Fibroblast of the aortic adventitia (primary cell): ENCODE measurements around the gene PP2D1. TPM values are rescaled to one million over a fixed set of nuclear protein-coding genes. Genes with fewer than 3 reads are reported as not detected.
"Not testable (repeated sequence)": the region's sequence is repeated elsewhere in the genome, so short reads cannot be mapped to it uniquely, and the experiment has no call there.

Experiments
- DNase-seq: peaks from one replicate; pipeline ENCODE4 v3.0.0-alpha.2; 2010; ENCODE audit warnings: low read depth
- H3K4me3 ChIP-seq: 2 replicates; pipeline ENCODE4 v1.5.1; 2011; ENCODE audit warnings: low read depth, mild to moderate bottlenecking, control low read depth, low read length, moderate library complexity
- total RNA-seq: library from RNA; depleted of rRNA; stranded (reverse); fragments of >200 nt; gene quantifications from 2 replicates; pipeline ENCODE4 v1.2.3, GENCODE V29; 2012; ENCODE audit warnings: low replicate concordance
- TF ChIP-seq, protein P1 (sequence below): IDR thresholded peaks from 2 replicates; pipeline ENCODE4 v1.5.1; 2011; ENCODE audit warnings: mild to moderate bottlenecking, low read length, control low read depth, inconsistent platforms; ENCODE audit not compliant: insufficient read depth

PP2D1 gene
- total RNA-seq, 1 donor: not detected

DNA sequence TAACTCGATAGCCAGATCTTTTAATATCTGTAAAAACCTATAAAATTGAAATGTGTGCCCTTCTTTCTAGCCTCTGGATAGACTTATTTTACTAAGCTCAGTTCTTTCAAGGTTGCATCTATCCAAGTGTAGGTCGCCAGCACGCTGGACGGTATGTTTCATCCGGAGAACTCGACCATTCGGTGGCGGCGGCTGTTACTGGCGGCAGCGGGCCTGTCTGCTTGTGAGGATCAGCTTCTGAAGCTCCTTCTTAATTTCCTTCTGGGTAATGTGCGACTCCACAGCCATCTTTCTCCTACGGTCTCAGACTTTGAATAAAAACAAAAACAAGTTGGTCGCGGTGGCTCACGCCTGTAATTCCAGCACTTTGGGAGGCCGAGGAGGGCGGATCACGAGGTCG lies 4.1 kb downstream of the PP2D1 start:
- no peak overlapping the region for H3K4me3 ChIP-seq
- TF ChIP-seq, protein P1, sequence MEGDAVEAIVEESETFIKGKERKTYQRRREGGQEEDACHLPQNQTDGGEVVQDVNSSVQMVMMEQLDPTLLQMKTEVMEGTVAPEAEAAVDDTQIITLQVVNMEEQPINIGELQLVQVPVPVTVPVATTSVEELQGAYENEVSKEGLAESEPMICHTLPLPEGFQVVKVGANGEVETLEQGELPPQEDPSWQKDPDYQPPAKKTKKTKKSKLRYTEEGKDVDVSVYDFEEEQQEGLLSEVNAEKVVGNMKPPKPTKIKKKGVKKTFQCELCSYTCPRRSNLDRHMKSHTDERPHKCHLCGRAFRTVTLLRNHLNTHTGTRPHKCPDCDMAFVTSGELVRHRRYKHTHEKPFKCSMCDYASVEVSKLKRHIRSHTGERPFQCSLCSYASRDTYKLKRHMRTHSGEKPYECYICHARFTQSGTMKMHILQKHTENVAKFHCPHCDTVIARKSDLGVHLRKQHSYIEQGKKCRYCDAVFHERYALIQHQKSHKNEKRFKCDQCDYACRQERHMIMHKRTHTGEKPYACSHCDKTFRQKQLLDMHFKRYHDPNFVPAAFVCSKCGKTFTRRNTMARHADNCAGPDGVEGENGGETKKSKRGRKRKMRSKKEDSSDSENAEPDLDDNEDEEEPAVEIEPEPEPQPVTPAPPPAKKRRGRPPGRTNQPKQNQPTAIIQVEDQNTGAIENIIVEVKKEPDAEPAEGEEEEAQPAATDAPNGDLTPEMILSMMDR: no peak
- DNase-seq: no peak

DNA sequence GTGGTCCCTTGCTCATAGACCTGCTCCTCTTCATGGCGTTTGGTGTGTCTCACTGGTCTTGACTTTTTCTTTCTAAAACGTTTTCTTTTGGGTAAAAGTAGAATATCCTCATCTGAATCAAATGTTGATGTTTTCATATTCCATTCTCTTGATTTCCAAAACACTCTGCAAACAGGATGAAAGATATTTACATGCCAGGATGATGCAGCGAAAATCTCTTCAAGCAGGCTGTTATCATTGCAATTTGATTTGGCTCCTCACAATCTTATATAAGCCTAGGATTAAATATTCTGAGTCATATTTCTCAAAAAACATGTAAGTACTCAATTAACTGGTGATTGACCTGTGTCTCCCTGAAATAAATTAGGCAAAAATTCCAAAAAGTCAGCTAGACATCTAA lies 10.1 kb downstream of the PP2D1 start:
- TF ChIP-seq, protein P1: no peak
- DNase-seq: no peak
- H3K4me3 ChIP-seq: no peak overlapping the region

DNA sequence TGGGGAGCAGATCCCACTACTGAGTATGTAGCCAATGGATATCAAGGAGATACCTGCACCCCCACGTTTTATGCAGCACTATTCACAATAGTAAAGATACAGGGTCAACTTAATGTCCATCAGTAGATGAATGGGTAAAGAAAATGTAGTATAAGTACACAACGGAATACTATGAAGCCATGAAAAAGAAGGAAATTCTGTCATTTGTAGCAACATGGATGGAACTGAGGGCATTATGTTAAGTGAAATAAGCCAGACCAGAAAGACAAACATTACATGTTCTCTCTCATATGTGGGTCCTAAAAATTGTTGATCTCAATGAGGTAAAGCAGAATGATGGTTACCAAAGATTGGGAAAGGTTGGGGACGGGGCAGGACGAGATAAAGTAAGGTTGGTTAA lies 14.6 kb downstream of the PP2D1 start:
- no peak overlapping the region for H3K4me3 ChIP-seq
- TF ChIP-seq, protein P1: no peak
- no peak for DNase-seq

DNA sequence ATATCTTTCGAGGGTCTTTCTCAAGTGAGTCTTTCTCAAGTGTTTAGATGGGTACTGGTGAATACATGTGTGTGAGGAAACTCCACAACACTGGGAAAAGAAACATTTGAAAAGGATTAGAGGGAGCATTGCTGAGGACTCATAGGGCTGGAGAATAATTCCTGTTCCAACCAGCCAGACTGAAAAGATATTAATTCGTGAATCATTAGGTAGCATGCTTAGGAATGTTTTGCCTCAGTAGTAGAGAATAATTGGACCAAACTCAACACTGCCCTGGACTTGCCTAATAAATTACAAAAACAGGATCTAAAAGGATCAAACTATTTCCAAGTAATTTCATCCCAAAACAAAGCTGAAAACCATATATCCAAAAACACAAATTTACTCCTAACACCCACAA lies 17.3 kb downstream of the PP2D1 start:
- no peak overlapping the region for H3K4me3 ChIP-seq
- TF ChIP-seq, protein P1: no peak
- peak; percentile 36 for DNase-seq

DNA sequence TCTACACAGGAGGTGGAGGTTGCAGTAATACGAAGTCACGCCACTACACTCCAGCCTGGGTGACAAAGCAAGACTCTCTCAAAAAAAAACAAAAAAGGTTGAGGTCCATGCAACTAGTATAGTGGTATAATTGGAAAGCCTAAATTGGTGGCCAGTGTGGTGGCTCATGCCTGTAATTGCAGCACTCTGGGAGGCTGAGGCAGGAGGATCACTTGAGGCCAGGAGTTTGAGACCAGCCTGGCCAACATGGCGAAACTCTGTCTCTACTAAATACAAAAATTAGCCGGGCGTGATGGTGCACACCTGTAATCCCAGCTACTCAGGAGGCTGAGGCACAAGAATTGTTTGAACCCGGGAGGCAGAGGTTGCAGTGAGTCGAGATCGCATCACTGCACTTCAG lies 23.2 kb downstream of the PP2D1 start:
- not testable (repeated sequence) for DNase-seq

DNA sequence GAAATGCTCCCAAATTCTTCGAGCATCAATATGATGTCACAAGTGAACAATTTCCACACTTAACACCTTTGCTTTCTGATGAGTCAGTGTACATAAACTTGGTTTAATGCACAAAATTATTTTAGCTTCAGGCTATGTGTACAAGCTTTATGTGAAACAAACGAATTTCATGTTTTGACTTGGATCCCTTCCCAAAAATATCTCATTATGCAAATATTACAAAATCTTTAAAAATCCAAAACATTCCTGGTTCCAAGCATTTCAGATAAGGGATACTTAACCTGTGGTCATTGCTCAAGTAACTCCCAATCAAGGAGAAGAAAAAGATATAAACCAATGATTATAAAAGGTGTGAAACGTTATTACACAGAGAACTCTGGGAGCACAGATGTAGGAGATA lies 40.0 kb downstream of the PP2D1 start:
- H3K4me3 ChIP-seq: no peak overlapping the region
- TF ChIP-seq, protein P1: no peak
- DNase-seq: peak; percentile 70

More for the DNA sequence above, 23.2 kb downstream of the PP2D1 start:
- H3K4me3 ChIP-seq: not testable (repeated sequence)

DNA sequence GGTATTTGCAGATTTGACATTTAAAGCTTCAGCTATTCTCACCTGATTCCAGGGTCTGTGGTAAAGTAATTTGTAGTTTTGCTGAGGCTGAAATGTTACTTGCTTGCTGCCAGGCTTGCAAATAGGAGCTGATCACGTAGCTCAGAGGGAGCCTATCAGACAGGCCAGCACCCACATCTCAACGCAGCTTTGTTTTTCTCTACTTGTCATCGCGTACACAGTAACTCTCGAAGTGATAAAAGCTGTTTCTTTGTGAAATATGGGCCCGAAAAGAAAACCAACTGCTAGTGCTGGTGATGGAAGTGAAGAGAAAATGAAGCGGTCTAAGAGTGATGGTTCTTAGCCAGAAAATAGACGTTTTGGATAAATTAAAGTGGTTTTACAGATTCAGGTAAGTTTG lies 41.7 kb downstream of the PP2D1 start:
- no peak for DNase-seq
- TF ChIP-seq, protein P1: no peak
- no peak overlapping the region for H3K4me3 ChIP-seq
